ENCODE measurements around the gene ITGA8. TPM values are rescaled to one million over a fixed set of nuclear protein-coding genes. Genes with fewer than 3 reads are reported as not detected.

ITGA8 gene
- total and polyA plus RNA-seq, 2 of the 4 experiments (the other 2 are of a cell fraction): under 0.01 to 0.02 TPM

GRCh38 chr10:15705298-15705697 lies 14.4 kb downstream of the ITGA8 start:
- BruUV-seq (replicated peaks): no TSS peak
- dilution Hi-C loops (cut with HindIII; ENCODE audit: low sequenced_read_pairs, unreplicated experiment): no loop called here
- intact Hi-C loops (cut with micrococcal nuclease): no loop called here
- TF ChIP-seq FOS (IDR thresholded peaks at IDR 0.05; ENCODE audit: low read depth, low read length) (no peak), POLR2A (IDR thresholded peaks at IDR 0.05; ENCODE audit: low read depth, low read length) (no peak), RCOR1 (IDR thresholded peaks at IDR 0.05; ENCODE audit: insufficient replicate concordance, low read length) (no peak), USF2 (IDR thresholded peaks at IDR 0.05; ENCODE audit: low read depth, low read length) (no peak)
- DNase-seq (no peak), ATAC-seq (ENCODE audit: low read depth) (no peak)
- Histone ChIP-seq H3K4me3 (ENCODE audit: insufficient read depth, low read depth, low read length) (no peak overlapping the region), H3K27me3 (ENCODE audit: control insufficient read depth, insufficient read depth, low read length) (peaks cover 5% of the 10 kb centered on the region), H4K20me1 (ENCODE audit: insufficient read depth, low read length) (no peaks in the 10 kb centered on the region), H3K4me1 (ENCODE audit: control insufficient read depth, insufficient read depth, low read length) (no peaks in the 10 kb centered on the region), H3K36me3 (ENCODE audit: control insufficient read depth, insufficient read depth, low read length) (no peaks in the 10 kb centered on the region), H3K79me1 (ENCODE audit: low read depth in 1 of 2, low read length in 2 of 2) (no peaks in the 10 kb centered on the region), H3K9me1 (ENCODE audit: insufficient read depth, low read length) (0 out of 2 replicates have a peak, but pooled peaks cover under 1% of the 10 kb centered on the region), H2BK120ac (ENCODE audit: low read depth, low read length) (no peak overlapping the region), H4K91ac (ENCODE audit: insufficient read depth, low read depth, low read length) (no peak overlapping the region), H2AK9ac (replicated peaks; ENCODE audit: low read depth, low read length, poor library complexity) (no peak overlapping the region), H4K8ac (ENCODE audit: low read depth in 2 of 2, low read length in 2 of 2) (no peak overlapping the region), H3K14ac (replicated peaks; ENCODE audit: low read depth, low read length) (no peak overlapping the region), H2BK15ac (ENCODE audit: low read depth, low read length) (no peak overlapping the region), H3K56ac (ENCODE audit: extremely low read depth, insufficient read depth, low read length) (no peak overlapping the region), H3K4ac (ENCODE audit: low read depth, low read length) (no peak overlapping the region), H2AK5ac (ENCODE audit: low read depth, low read length) (no peak overlapping the region), H3K18ac (ENCODE audit: low read depth, low read length) (no peak overlapping the region), H2BK20ac (ENCODE audit: low read depth, low read length) (no peak overlapping the region), H3K23ac (ENCODE audit: low read depth, low read length) (no peak overlapping the region), H4K5ac (ENCODE audit: low read depth, low read length) (no peak overlapping the region), H2BK5ac (ENCODE audit: low read depth, low read length, poor library complexity, severe bottlenecking) (no peak overlapping the region), H3K9ac (ENCODE audit: low read depth, low read length) (no peak overlapping the region), H3K4me2 (ENCODE audit: low read depth, low read length) (no peak overlapping the region), H3K27ac (ENCODE audit: insufficient read depth, low read length) (no peak overlapping the region), H3K9me3 (ENCODE audit: control insufficient read depth, insufficient read depth, low read length) (no peaks in the 10 kb centered on the region), H2AFZ (replicated peaks; ENCODE audit: low read length, poor library complexity) (no peak overlapping the region)
- WGBS, 2 experiments (ENCODE audit: extremely low coverage in 2 of 2, insufficient read length in 1 of 2): no CpG with 5 or more reads among the region's 1 CpG
- ChIA-PET CTCF (interaction anchor here (1.0 kb wide), 1 partner anchor 130 kb away, joined by 3 read pairs; no protein-coding TSS in a partner anchor), POLR2A (ENCODE audit: unreplicated experiment) (no interaction called here)
- in situ Hi-C loops (cut with MboI; ENCODE audit: low sequenced_read_pairs): no loop called here
